ENCODE results near the gene KLF15.

Gene KLF15

DNA sequence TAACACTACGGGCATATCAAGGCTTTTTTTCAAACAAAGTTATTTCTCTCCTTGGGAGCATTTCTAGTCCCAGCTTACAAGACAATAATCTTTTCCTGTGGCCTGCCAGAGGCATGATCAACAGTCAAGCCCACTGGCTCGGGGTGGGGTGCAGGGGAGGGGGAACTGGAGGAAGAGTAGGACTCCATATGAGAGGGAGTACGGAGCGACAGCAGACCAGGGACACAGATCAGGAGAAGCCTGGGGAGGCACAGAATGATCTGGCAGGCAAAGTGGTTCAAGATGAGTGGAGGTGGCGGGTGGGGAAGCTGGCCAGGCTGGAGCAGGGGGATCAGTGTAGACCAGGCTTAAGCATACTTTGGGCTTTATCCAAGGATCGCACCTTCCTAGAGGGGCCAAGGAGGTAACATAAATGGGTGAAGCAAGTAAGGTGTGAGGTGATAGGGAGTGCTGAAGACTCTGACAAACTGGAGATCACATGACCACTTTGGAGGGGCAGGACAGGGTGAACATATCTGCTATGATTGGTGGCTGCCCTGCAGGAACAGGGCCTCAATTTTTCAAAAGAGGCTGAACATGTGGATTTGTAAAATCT is 37.4 kb downstream of the KLF15 start:
- no peak for DNase-seq (ENCODE audit: low spot score)

GRCh38 chr3:126317029-126317996 is 39.9 kb downstream of the KLF15 start:
- no peak for DNase-seq (ENCODE audit: low spot score)

- no peak for DNase-seq (ENCODE audit: low spot score)
Measured at GRCh38 chr3:126316501-126316939, 40.7 kb downstream of the KLF15 start.

DNA sequence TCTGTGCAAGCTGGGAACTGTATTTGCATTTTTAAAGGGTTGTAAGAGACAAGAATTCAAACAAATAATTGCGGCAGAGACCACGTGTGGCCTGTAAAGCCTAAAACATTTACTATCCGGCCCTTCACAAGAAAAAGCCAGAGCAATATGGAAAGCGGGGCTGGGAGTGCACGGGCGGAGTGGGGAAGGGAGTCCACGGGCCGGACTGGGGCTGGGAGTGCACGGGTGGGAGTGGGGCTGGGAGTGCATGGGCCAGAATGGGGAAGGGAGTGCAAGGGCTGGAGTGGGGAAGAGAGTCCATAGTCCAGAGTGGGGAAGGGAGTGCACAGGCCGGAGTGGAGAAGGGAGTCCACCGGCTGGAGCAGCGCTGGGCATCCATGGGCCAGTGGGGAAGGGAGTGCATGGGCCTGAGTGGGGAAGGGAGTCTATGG is 41.2 kb downstream of the KLF15 start:
- no peak for DNase-seq (ENCODE audit: low spot score)

GRCh38 chr3:126314790-126315658 is 42.2 kb downstream of the KLF15 start:
- DNase-seq (ENCODE audit: low spot score): no peak

GRCh38 chr3:126314305-126314789 is 42.9 kb downstream of the KLF15 start:
- DNase-seq (ENCODE audit: low spot score): no peak

- no peak for DNase-seq (ENCODE audit: low spot score)
Measured at GRCh38 chr3:126313580-126314304, 43.5 kb downstream of the KLF15 start.

DNA sequence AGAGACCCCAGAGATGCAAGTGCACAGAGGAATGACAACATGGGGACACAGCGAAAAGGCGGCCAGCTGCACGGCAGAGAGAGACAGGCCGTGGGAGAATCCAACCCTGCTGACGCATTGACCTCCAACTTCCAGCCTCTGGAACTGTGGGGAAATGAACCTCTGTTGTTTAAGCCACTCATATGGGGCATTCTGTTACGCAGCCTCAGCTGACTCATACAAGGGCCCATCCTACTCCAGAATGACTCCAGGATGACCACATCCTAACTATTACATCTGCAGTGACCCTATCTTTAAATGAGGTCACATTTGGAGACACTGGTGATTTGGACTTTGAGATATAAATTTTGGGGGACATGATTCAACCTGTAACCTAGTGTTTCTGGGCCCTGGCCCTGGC is 44.0 kb downstream of the KLF15 start:
- DNase-seq (ENCODE audit: low spot score): no peak

DNA sequence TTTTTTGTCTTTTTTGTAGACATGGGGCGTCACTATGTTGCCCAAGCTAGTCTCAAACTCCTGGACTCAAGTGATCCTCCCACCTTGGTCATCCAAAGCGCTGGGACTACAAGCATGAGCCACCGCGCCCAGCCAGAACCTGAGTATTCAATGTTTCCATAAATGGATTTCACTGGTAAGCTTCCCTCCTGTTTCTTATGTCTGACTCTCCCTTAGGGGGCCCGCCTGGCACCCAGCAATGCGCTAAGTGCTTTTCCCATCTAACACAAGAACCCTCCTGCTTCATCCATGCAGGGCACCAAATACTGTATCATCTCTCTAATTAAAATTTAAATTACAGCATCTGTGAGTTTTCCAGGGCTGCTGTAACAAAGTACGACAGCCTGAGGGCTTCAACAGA is 44.9 kb downstream of the KLF15 start:
- no peak for DNase-seq (ENCODE audit: low spot score)

DNA sequence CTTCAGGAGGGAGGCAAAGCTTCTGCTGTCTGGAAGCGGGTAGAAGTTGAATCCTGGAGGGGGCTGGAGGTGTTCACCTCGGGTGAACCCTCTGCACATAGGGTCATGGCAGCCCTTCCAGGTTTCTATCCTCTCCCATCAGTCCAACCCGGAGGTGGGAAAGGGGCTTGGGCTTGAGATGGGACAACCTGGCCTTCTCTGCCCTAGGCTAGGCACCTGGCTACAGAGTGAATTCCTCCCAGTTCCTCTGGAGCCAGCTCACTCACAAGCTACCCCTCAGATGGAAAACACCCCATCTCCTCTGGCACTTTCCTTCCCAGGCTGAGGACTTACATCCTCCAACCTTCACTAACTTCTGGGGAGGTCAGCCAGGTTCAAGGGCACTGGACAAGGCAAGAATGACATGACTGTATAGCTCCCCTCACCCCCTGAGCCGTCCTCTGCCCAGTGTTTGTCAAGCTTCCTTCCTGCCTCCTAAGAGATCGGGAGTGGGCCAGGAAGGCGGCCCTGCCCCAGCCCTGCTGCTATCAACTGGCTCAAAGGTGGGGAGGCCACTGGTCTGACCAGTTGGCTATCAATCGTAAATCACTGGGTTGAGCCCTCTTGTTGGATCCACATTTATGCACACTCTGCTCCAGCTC is 45.8 kb downstream of the KLF15 start:
- DNase-seq (ENCODE audit: low spot score): no peak

GRCh38 chr3:126310816-126311215 is 46.4 kb downstream of the KLF15 start:
- no peak for DNase-seq (ENCODE audit: low spot score)

DNA sequence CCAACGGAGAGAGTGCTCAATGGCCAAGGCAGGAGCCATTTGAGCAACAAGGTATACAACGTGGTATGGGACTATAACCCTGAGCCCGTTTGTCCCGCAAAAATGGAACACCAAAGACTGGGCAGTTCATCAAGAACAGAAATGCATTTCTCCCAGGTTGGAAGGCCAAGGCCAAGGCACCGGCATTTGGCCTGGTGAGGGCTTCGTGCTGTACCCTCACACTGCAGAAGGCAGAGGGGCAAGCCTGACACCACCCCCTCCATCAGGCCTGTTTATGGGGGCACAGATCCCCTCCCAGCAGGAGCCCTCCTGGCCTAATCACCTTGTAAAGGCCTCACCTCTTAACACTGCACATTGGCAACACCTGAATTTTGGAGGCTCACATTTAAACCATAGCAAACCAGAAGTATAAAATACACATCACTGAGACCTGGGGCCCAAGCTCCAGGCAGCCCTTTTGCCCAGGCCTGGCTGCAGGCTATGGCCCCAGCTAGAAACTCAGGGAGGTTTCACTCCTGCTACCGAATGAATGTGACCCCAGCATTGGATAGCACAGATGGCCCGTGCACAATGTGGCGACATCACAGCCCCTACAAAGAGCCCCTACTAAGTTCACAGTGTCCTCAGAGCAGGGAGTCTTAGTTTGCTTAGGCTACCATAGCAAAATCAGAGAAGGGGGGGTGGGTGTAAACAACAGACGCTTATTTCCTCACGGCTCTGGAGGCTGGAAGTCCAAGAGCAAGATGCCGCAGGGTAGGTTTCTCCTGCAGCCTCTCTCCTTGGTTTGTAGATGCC is 47.1 kb downstream of the KLF15 start:
- DNase-seq (ENCODE audit: low spot score): no peak

DNA sequence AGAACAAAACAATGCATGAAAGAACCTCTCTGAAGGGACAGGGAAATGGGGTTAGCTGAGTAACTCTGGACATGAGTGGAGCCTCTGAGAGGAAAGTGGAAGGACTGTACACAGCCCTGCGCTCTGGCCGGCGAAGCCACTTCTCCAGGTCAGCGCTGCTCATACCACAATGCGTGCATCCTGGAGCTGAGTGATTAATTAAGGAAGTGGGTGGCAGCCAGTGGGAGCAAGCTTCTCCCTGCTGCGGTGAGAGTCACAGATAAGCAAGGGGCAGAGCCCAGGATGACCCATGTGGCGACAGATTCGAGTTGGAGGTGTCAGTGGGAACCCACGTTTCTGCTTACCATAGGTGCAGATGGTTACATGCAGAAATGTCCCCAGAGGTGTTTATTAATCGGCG is 48.0 kb downstream of the KLF15 start:
- DNase-seq (ENCODE audit: low spot score): no peak

DNA sequence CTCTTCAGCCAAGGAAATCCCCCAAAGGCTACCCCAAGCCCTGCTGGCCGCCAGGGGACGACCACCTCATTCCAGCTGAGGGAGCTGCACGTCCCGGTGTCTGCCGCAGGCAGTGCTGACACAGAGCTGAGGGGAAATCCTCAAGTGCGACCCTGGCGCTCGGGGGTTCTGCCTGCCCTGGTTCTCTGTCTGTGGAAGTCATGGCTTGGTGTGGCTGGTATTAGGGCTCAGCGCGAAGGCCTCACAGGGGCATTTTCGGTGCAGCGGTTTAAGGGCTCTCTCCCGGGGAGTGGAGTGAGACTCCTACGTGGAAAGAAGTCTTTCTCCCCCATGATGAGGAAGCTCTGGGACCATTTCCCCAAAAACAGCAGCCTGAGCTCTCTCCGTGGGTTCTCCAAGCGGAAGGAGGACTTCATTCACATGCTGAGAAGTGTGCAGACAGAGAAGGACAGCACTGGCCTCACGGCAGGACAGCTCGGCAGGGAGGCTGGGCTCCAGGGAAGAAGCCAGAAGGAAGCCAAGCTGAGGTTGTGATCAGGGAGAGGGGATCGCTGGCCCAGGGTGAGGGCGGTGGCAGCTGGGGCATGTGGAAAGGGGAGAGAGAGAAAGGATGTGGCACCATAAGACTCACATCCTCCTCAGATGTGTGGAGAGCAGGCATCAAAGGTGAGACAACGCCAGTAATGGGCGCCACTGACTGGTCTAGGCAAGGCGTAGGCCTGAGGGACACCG is 48.6 kb downstream of the KLF15 start:
- DNase-seq (ENCODE audit: low spot score): no peak

- no peak for DNase-seq (ENCODE audit: low spot score)
Measured at GRCh38 chr3:126307591-126308393, 49.4 kb downstream of the KLF15 start.

- DNase-seq (ENCODE audit: low spot score): no peak
Measured at GRCh38 chr3:126306888-126307482, 50.2 kb downstream of the KLF15 start.

- no peak for DNase-seq (ENCODE audit: low spot score)
Measured at GRCh38 chr3:126306397-126306796, 50.8 kb downstream of the KLF15 start.

- DNase-seq (ENCODE audit: low spot score): no peak
Measured at GRCh38 chr3:126305427-126305826, 51.8 kb downstream of the KLF15 start.

Measured in putamen (tissue), 1 donor.